ENCODE results near the gene KIAA0232.

Gene KIAA0232

GRCh38 chr4:6839579-6839978, 57.1 kb downstream of the KIAA0232 start:
- H2AFZ ChIP-seq (ENCODE audit: low read length): no peak overlapping the region
- no peaks in the 10 kb centered on the region for H3K9me3 ChIP-seq (replicated peaks; ENCODE audit: insufficient read depth, low read length)
- H3K4me1 ChIP-seq (ENCODE audit: low read length): no peaks in the 10 kb centered on the region
- no peak for DNase-seq
- no peaks in the 10 kb centered on the region for H4K20me1 ChIP-seq (ENCODE audit: insufficient read depth, low read length)
- H3K27ac ChIP-seq (ENCODE audit: low read length): no peak overlapping the region
- no peak for TF ChIP-seq CTCF (IDR thresholded peaks at IDR 0.05; ENCODE audit: low read length)
- no peak for TF ChIP-seq EZH2 (optimal IDR thresholded peaks at IDR 0.05; ENCODE audit: low read depth, low read length)
- TF ChIP-seq EZH2phosphoT487 (IDR thresholded peaks at IDR 0.05; ENCODE audit: low read length): no peak
- no peaks in the 10 kb centered on the region for H3K36me3 ChIP-seq (replicated peaks; ENCODE audit: insufficient read depth, low read length)
- no peak overlapping the region for H3K4me2 ChIP-seq (ENCODE audit: low read depth, low read length)
- 0 out of 2 replicates have a peak, but pooled peaks cover 7% of the 10 kb centered on the region for H3K79me2 ChIP-seq (ENCODE audit: low read length)
- H3K4me3 ChIP-seq (ENCODE audit: low read length): no peak overlapping the region
- no peaks in the 10 kb centered on the region for H3K27me3 ChIP-seq (replicated peaks; ENCODE audit: insufficient read depth, low read length)
- H3K9me2 ChIP-seq (replicated peaks; ENCODE audit: insufficient read depth, low read length): no peaks in the 10 kb centered on the region
- H3K9ac ChIP-seq (ENCODE audit: low read length): no peak overlapping the region
- H3F3A ChIP-seq (ENCODE audit: insufficient read depth, low read length): no peaks in the 10 kb centered on the region

- Histone ChIP-seq H3K4me3 (ENCODE audit: low read length) (no peak overlapping the region), H3K27me3 (replicated peaks; ENCODE audit: insufficient read depth, low read length) (no peaks in the 10 kb centered on the region), H4K20me1 (ENCODE audit: insufficient read depth, low read length) (no peaks in the 10 kb centered on the region), H3K4me2 (ENCODE audit: low read depth, low read length) (no peak overlapping the region), H3F3A (ENCODE audit: insufficient read depth, low read length) (no peaks in the 10 kb centered on the region), H3K9ac (ENCODE audit: low read length) (no peak overlapping the region), H3K9me2 (replicated peaks; ENCODE audit: insufficient read depth, low read length) (no peaks in the 10 kb centered on the region), H3K79me2 (ENCODE audit: low read length) (0 out of 2 replicates have a peak, but pooled peaks cover 7% of the 10 kb centered on the region), H3K4me1 (ENCODE audit: low read length) (no peaks in the 10 kb centered on the region), H2AFZ (ENCODE audit: low read length) (no peak overlapping the region), H3K36me3 (replicated peaks; ENCODE audit: insufficient read depth, low read length) (no peaks in the 10 kb centered on the region), H3K27ac (ENCODE audit: low read length) (no peak overlapping the region), H3K9me3 (replicated peaks; ENCODE audit: insufficient read depth, low read length) (no peaks in the 10 kb centered on the region)
- no peak for DNase-seq
- no peak for TF ChIP-seq CTCF (IDR thresholded peaks at IDR 0.05; ENCODE audit: low read length)
- TF ChIP-seq EZH2phosphoT487 (IDR thresholded peaks at IDR 0.05; ENCODE audit: low read length): no peak
- TF ChIP-seq EZH2 (optimal IDR thresholded peaks at IDR 0.05; ENCODE audit: low read depth, low read length): no peak
Measured at GRCh38 chr4:6840062-6840976, 57.8 kb downstream of the KIAA0232 start.

- Histone ChIP-seq H3K9ac (ENCODE audit: low read length) (no peak overlapping the region), H3K4me3 (ENCODE audit: low read length) (no peak overlapping the region), H3K79me2 (ENCODE audit: low read length) (0 out of 2 replicates have a peak, but pooled peaks cover 10% of the 10 kb centered on the region), H2AFZ (ENCODE audit: low read length) (no peak overlapping the region), H3K27me3 (replicated peaks; ENCODE audit: insufficient read depth, low read length) (no peaks in the 10 kb centered on the region), H3K36me3 (replicated peaks; ENCODE audit: insufficient read depth, low read length) (no peaks in the 10 kb centered on the region), H3K9me2 (replicated peaks; ENCODE audit: insufficient read depth, low read length) (no peaks in the 10 kb centered on the region), H3F3A (ENCODE audit: insufficient read depth, low read length) (no peaks in the 10 kb centered on the region), H3K27ac (ENCODE audit: low read length) (no peak overlapping the region), H3K9me3 (replicated peaks; ENCODE audit: insufficient read depth, low read length) (no peaks in the 10 kb centered on the region), H3K4me2 (ENCODE audit: low read depth, low read length) (no peak overlapping the region), H3K4me1 (ENCODE audit: low read length) (no peaks in the 10 kb centered on the region), H4K20me1 (ENCODE audit: insufficient read depth, low read length) (no peaks in the 10 kb centered on the region)
- no peak for DNase-seq
- TF ChIP-seq CTCF (IDR thresholded peaks at IDR 0.05; ENCODE audit: low read length) (no peak), EZH2 (optimal IDR thresholded peaks at IDR 0.05; ENCODE audit: low read depth, low read length) (no peak), EZH2phosphoT487 (IDR thresholded peaks at IDR 0.05; ENCODE audit: low read length) (no peak)
Measured at GRCh38 chr4:6845027-6845426, 62.5 kb downstream of the KIAA0232 start.
